ENCODE measurements around the gene ANTXR2. TPM values are rescaled to one million over a fixed set of nuclear protein-coding genes. Genes with fewer than 3 reads are reported as not detected.

The ANTXR2 gene
- total RNA-seq, 1 donor from 2014 or later: 48.9 TPM

DNA sequence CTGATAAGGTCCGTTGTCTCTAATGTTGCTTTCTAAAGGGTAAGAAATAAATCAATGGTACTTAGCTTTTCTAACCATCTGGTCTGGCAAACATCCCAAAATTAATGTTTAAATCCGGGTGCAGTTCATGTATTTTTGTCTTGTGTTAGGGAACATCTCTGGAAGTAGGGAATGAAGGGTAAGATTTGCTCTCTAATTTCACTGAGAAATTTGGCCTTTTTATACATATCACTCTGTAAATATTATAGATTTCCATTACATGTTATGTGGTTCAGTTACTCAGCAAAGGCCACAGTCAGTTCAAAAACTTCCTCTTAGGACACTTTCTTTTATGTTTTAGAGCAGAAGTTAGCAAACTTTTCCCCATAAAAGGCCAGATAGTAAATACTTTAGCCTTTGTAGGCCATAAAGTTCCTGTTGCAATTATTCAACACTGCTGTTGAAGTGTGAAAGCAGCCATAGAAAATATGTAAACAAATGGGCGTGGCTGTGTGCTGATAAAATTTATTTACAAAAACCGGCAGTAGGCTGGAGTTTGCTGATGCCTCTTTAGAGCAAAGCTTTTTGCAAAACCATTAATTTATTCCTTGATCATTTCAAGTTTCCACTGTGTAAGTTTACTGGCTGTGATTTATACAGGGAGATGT, 218.1 kb downstream of the ANTXR2 start:
- ATAC-seq: no peak
- intact Hi-C loops (cut with micrococcal nuclease): no loop called here

DNA sequence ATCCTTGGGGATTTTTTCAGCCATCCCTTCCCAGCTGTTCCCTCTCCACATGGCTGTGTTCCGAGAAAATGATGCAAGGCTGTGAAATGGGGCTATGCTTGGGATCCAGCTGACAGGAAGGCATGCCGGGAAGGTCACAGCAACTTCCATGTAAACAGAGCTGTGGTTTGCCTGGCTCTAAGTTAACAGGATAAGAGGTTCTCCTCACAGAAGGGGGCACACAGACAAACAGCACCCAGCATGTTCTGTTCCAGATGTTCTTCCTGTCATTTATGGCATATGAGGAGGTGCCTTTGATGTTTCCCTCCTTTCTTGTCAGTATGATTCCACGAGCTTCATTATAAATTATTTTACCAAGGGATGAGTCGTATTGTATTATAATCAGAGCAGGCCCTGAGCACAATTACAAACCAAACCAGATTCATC, 220.7 kb downstream of the ANTXR2 start:
- DNase-seq (peak; percentile 48), ATAC-seq (peak; percentile 97)
- intact Hi-C loops (cut with micrococcal nuclease): no loop called here

More for the DNA sequence above, 218.1 kb downstream of the ANTXR2 start:
- no peak for DNase-seq

- intact Hi-C loops (cut with micrococcal nuclease): no loop called here
- peak; percentile 61 for ATAC-seq
- DNase-seq: no peak
These were observed 221.3 kb downstream of the ANTXR2 start for GRCh38 chr4:79851625-79852304.

Other genes with a start within 250 kb of the ANTXR2 start
- gene PRDM8, start 124.3 kb upstream of the ANTXR2 start, total RNA-seq: 1.0 TPM
- gene FGF5, start 193.4 kb upstream of the ANTXR2 start, total RNA-seq: 0.97 TPM

Data from left ventricle myocardium superior (tissue), 1 donor.